Mucosa of stomach (tissue), 1 donor: ENCODE results near the gene SRSF12.
"Not testable (repeated sequence)": the region's sequence is repeated elsewhere in the genome, so short reads cannot be mapped to it uniquely, and the experiment has no call there.

Experiments
- H3K27me3 ChIP-seq: one replicate; pipeline ENCODE4 v1.7.0; 2013; ENCODE audit warnings: mild to moderate bottlenecking, low read length; ENCODE audit not compliant: control insufficient read depth, insufficient read depth
- H3K36me3 ChIP-seq: one replicate; pipeline ENCODE4 v1.7.0; 2013; ENCODE audit warnings: low read length; ENCODE audit not compliant: control insufficient read depth, insufficient read depth
- H3K4me1 ChIP-seq: one replicate; pipeline ENCODE4 v1.7.0; 2013; ENCODE audit warnings: mild to moderate bottlenecking, low read length; ENCODE audit not compliant: control insufficient read depth, insufficient read depth
- H3K4me3 ChIP-seq: one replicate; pipeline ENCODE4 v1.7.0; 2013; ENCODE audit warnings: low read length
- H3K9ac ChIP-seq: one replicate; pipeline ENCODE4 v1.7.0; 2013; ENCODE audit warnings: mild to moderate bottlenecking, low read length, moderate library complexity
- H3K9me3 ChIP-seq: one replicate; pipeline ENCODE4 v1.7.0; 2013; ENCODE audit warnings: mild to moderate bottlenecking, low read length, moderate library complexity; ENCODE audit not compliant: control insufficient read depth
- donor health status: Pancreatic carcinoma.

SRSF12 gene

DNA sequence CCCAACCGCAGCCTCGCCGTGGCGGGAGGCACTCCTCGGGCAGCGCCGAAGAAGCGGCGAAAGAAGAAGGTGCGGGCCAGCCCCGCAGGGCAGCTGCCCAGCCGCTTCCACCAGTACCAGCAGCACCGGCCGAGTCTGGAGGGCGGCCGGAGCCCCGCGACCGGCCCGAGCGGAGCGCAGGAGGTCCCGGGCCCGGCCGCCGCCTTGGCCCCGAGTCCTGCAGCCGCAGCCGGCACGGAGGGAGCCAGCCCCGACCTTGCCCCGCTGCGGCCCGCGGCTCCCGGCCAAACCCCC lies 36.8 kb downstream of the SRSF12 start:
- peaks cover 10% of the 10 kb centered on the region for H3K4me1 ChIP-seq
- H3K4me3 ChIP-seq, result peak overlapping the region; percentile 97
- peaks cover 8% of the 10 kb centered on the region for H3K36me3 ChIP-seq
- no peaks in the 10 kb centered on the region for H3K9me3 ChIP-seq
- no peaks in the 10 kb centered on the region for H3K27me3 ChIP-seq
- H3K9ac ChIP-seq, result peak overlapping the region; percentile 100

DNA sequence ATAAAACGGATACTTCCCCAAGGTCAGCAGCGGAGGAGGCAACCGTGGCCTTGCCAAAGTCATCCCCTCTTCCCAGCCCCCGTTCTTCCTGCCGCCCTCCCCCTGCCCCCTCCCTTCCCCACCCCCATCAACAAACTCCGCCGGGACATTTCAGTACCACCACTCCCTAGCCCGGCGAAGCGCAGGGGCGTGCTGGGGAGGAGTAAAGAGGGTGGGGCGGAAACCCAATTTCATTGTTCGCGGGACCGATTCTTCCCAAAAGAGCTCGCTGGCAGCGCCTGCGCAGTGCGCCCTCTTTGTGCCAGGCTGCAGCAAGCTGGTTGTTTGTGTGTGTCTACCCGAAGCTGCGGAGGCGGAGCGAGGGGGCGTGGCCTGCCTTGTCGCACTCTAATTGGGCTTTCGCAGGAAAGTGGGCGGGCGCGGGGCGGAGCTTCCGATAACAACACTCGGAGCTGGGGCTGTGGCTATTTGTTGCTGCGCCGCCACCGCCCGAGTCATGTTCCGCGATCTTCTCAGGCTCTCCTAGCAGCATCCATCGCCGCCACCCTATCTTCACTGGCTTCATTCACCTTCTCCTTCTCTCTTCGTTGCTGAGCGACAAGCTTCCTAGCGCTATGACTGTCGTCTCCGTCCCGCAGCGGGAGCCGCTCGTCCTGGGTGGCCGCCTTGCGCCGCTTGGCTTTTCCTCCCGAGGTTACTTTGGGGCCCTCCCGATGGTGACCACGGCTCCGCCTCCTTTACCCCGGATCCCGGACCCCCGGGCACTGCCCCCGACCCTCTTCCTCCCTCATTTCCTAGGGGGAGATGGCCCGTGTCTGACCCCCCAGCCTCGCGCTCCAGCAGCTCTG lies 37.4 kb downstream of the SRSF12 start, which contains the start of gene PNRC1:
PNRC1 (plus strand) TSS at position 471 of the 848 bp plus-strand sequence; CDS start at position 615, 144 bp downstream.
- Histone ChIP-seq H3K4me1 (peaks cover 10% of the 10 kb centered on the region), H3K4me3 (peak within 1 kb of the TSS; percentile 97), H3K36me3 (peaks cover 4% of the 10 kb centered on the region), H3K9ac (peak within 1 kb of the TSS; percentile 100), H3K9me3 (no peaks in the 10 kb centered on the region), H3K27me3 (no peaks in the 10 kb centered on the region)

DNA sequence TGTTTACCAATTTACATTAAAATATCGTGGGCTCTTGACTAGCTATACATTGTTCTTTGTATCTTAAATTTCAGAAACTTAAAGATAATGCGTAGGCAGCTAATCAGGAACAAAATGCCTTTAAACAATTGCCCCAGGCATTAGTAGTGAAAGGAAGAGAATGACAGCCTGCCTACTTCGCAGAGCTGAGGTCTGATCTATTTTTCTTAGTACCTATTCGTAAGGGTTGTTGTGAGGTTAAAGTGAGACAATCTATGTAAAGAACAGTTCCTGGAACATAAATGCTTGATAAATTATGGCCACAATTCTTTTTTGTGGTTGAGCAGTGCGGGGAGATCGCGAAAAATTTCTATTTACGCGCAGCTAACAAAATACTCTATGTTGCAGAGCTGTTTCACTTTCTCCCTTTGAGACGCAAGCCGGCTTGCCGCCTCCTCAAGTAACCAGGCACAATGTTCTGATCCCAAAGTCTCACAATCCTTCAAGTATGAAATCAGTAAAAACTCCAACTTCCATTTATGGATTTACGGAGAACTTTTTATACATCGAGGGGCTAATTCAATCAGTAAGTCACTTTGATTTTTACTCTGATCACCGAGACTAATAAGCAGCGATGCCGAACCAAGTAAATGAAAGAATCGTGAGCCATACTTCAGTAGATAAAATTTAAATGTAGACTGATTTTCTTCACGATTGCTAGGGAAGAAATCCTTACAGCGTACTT lies 38.2 kb downstream of the SRSF12 start:
- peaks cover 7% of the 10 kb centered on the region for H3K4me1 ChIP-seq
- no peaks in the 10 kb centered on the region for H3K36me3 ChIP-seq
- no peaks in the 10 kb centered on the region for H3K9me3 ChIP-seq
- no peaks in the 10 kb centered on the region for H3K27me3 ChIP-seq
- peak overlapping the region; percentile 97 for H3K4me3 ChIP-seq
- peak overlapping the region; percentile 100 for H3K9ac ChIP-seq

- no peak overlapping the region for H3K9ac ChIP-seq
- H3K4me1 ChIP-seq, result peaks cover 9% of the 10 kb centered on the region
These were observed 44.0 kb downstream of the SRSF12 start for GRCh38 chr6:89073840-89074239.

GRCh38 chr6:89073014-89073620 lies 44.8 kb downstream of the SRSF12 start:
- peaks cover 9% of the 10 kb centered on the region for H3K4me1 ChIP-seq
- no peaks in the 10 kb centered on the region for H3K36me3 ChIP-seq
- no peak overlapping the region for H3K9ac ChIP-seq
- H3K9me3 ChIP-seq, result no peaks in the 10 kb centered on the region
- no peaks in the 10 kb centered on the region for H3K27me3 ChIP-seq
- H3K4me3 ChIP-seq, result no peak overlapping the region

More at GRCh38 chr6:89073840-89074239, 44.0 kb downstream of the SRSF12 start:
- Histone ChIP-seq H3K27me3 (no peaks in the 10 kb centered on the region), H3K9me3 (no peaks in the 10 kb centered on the region), H3K36me3 (no peaks in the 10 kb centered on the region), H3K4me3 (no peak overlapping the region)

DNA sequence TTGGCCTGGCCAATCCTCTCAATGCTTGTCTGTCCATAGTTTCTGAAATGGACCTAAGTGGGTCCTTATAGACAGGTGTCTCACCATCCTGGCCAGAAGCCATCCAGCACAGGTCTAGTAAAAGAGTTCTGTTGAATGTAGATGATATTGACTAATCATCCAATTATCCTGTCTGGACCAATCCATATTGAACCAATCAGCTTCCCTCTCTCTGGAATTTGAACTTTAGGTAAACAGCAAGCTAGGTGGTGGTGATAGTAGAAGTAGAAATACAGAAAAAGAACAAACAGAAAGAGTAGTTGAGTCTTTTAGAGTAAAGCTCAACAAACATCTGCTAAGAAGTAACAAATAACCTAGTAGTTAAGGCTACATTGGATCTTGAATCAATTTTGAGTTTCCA lies 46.8 kb downstream of the SRSF12 start:
- Histone ChIP-seq H3K9me3 (no peaks in the 10 kb centered on the region), H3K4me3 (no peak overlapping the region), H3K36me3 (no peaks in the 10 kb centered on the region), H3K9ac (no peak overlapping the region), H3K27me3 (no peaks in the 10 kb centered on the region), H3K4me1 (peaks cover 9% of the 10 kb centered on the region)

DNA sequence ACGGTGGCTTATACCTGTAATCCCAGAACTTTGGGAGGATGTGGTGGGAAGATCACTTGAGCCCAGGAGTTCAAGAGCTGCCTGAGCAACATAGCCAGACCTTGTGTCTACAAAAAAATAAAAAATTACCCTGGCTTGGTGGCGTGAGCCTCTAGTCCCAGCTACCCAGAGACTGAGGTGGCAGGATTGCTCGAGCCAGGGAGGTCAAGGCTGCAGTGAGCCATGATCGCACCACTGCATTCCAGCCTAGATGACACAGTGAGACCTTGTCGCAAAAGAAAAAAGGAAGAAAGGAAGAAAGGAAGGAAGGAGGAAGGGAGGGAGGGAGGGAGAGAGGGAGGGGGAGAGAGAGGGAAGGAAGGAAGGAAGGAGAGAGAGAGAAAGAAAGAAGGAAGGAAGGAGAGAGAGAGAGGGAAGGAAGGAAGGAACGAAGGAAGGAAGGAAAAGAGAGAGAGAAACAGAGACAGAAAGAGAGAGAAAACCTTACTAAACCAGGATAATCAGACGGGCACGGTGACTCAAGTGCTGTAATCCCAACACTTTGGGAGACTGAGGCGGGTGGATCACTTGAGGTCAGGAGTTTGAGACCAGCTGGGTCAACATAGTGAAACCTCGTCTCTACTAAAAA lies 48.2 kb downstream of the SRSF12 start:
- Histone ChIP-seq H3K36me3 (no peaks in the 10 kb centered on the region), H3K27me3 (no peaks in the 10 kb centered on the region), H3K9me3 (no peaks in the 10 kb centered on the region), H3K4me3 (no peak overlapping the region), H3K4me1 (peaks cover 9% of the 10 kb centered on the region), H3K9ac (no peak overlapping the region)

DNA sequence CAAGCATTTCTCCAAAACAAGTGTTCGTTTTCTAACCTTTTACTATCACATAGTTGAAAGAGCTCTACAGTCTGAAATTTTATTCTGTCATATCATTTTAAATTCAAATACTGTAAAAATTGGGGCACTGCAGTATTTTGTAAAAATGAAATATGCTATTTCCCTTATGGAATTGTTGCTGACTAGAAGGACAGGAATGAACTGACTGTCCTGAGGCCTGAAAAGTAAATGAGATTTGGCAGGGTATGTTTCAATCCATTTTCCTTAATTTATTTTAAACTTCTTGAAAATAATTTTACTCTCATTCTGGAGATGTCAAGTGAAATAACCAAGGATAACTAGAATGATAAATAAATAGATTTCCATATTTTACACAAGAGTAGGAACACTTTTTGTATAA lies 49.2 kb downstream of the SRSF12 start:
- Histone ChIP-seq H3K9me3 (no peaks in the 10 kb centered on the region), H3K36me3 (no peaks in the 10 kb centered on the region), H3K9ac (no peak overlapping the region), H3K27me3 (no peaks in the 10 kb centered on the region), H3K4me1 (peaks cover 9% of the 10 kb centered on the region), H3K4me3 (no peak overlapping the region)

DNA sequence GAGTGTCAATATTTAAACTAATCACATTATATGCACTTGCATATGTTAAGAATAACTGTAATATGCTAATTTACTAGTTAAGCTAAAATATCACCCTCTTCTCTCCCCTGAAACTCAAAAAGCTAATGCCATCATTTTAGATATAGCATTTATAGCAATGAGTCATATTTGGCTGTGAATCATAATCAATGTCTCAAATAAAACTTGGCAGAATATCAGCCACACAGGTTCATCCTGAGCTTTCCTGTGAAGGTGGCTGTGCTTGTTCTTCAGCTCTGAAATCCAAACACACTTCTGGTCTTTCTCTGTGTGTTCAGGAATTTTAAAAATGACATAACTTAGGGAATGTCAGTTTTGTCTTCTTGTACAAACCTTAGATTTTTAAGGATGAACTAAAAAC lies 50.1 kb downstream of the SRSF12 start:
- Histone ChIP-seq H3K27me3 (no peaks in the 10 kb centered on the region), H3K4me1 (peaks cover 9% of the 10 kb centered on the region), H3K4me3 (no peak overlapping the region), H3K36me3 (no peaks in the 10 kb centered on the region), H3K9ac (no peak overlapping the region), H3K9me3 (no peaks in the 10 kb centered on the region)

DNA sequence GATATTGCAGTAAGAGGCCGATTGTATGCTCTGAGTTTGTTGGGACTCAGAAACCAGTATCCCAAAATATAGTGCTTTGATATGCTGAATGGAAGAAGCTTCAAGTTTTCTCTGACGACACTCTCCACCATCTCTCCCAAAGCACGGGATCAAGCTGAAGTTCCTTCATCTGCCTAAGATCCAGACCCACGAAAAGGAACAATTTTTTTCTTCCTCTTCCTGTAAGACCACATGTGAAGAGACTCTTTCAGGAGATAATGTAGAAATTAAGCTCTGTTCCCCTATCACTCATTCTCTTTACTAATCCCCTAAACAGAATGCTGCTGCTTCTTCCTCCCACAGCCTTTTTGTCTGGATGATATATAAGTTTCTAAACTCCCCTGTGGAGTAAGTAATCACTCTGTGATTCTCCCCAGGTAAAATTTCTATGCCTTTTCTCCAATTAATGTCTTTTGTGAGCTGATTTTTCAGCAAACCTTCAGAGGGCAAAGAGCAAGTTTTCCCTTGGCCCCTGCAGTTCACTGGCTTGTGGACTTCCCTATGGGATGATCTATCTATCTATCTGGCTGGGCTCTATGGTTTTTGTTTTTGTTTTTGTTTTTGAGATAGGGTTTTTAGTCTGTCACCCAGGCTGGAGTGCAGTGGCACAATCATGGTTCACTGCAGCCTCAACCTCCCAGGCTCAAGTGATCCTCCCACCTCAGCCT lies 50.8 kb downstream of the SRSF12 start:
- Histone ChIP-seq H3K4me1 (peaks cover 9% of the 10 kb centered on the region), H3K36me3 (no peaks in the 10 kb centered on the region), H3K27me3 (no peaks in the 10 kb centered on the region), H3K9ac (no peak overlapping the region), H3K4me3 (no peak overlapping the region), H3K9me3 (no peaks in the 10 kb centered on the region)

GRCh38 chr6:89066121-89066520 lies 51.8 kb downstream of the SRSF12 start:
- not testable (repeated sequence) for H3K27me3 ChIP-seq, H3K9me3 ChIP-seq, H3K4me1 ChIP-seq, H3K9ac ChIP-seq, H3K4me3 ChIP-seq, H3K36me3 ChIP-seq
